ENCODE results near the gene SPEM3.

Gene SPEM3

DNA sequence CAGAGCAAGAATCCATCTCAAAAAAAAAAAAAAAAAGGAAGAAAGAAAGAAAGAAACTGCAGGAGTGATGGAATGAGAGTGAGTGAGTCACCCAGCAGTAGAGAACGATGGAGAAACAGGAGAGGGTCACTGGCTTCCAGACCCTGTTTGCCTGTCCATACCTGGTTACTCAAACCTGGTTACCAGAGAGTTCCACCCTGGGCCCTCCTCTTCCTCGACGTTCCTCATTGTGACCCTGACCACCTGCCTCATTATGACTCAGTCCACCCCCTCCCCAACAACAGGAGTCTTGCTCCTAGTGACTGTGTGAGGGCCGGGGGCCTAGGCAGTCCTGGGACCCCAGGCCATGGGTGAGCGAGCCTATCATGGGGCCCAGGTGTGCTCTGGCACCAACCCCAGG is at the start of gene SPEM3:
Gene SPEM3, plus strand, starts transcription at position 301 of the 400 bp plus-strand sequence. Its CDS starts 46 bp downstream, at position 347.
- no peak for DNase-seq (ENCODE audit: low read depth in 2 of 2, low spot score in 1 of 2)

DNA sequence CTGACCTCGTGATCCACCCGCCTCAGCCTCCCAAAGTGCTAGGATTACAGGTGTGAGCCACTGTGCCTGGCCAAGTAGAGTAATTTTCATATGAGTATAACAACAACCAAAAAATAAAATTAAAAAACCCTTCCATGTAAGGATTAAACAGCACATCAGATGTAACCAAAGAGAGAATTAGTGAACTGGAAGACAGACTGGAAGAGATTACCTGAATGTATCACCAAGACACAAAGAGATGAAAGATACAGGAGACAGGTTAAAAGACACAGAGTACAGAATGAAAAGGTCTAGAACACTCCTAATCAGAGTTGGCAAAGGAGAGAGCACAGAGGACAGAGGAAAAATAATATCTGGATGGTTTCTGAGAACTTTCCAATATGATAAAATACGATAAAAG is 49.5 kb upstream of the SPEM3 start:
- no peak for DNase-seq (ENCODE audit: low read depth in 2 of 2, low spot score in 1 of 2)

DNA sequence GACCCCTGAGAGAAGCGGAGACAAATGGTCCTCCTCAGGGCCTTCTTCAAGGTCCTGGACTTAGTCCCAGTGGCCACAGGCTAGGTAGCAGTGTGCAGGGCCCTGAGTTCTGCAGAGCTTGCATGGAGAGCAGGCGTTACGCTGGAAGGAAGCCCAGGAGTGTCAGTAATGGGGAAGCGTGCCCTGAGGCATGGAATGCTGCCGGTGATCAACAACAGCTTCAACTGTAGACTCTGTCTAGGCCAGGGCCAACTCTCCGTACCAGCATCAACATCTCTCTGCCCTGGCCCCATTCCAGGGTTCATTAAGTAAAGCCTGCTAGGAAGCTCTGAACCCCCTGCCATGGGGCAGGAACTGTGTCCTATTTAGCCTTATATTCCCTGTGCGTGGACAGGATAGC is 48.3 kb upstream of the SPEM3 start:
- no peak for DNase-seq (ENCODE audit: low read depth in 2 of 2, low spot score in 1 of 2)

DNA sequence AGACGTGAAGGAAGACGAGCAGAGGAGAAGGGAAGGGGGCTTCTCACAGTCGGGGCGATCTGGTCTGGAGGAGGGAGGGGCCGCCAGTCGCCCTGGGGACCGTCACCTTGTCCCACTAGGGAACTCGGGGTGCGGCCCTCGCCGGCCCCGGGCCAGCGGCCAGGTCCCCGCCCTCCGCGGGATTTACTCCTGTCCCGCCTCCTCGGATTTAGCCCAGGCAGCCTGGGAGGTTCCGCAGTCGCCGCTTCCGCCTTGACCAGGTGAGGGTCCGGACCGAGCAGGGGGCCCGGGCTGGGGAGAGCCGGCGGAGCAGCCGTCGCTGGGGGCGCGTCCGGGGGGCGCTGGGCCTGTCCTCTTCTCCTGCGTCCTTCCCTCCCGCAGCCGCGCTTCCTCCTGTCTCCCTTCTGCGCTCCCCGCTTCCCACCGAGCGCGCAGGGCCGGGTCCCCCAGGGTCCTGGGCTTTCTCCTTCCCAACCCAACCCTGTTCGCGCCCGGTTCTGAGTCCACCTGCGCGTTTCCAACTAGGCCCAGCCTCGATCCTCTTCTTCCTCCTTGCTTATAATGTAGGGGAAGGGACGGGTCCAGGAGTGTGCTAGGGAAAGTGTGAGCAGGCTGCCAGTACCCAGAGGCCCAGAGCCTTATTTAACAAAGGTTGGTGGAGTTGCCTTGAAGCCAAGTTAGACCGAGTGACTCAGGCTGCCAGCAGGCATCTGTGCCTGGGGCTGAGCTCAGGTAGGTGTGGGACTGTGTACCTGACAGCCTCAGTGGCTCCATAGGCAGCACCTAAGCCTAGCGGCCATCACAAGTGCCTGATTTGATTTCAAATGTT is 47.6 kb upstream of the SPEM3 start, which contains the start of gene TNK1:
Gene TNK1, plus strand, starts transcription at position 235 of the 829 bp plus-strand sequence. CDS start 1,838 bp downstream, outside the sequence.
- no peak for DNase-seq (ENCODE audit: low read depth in 2 of 2, low spot score in 1 of 2)

DNA sequence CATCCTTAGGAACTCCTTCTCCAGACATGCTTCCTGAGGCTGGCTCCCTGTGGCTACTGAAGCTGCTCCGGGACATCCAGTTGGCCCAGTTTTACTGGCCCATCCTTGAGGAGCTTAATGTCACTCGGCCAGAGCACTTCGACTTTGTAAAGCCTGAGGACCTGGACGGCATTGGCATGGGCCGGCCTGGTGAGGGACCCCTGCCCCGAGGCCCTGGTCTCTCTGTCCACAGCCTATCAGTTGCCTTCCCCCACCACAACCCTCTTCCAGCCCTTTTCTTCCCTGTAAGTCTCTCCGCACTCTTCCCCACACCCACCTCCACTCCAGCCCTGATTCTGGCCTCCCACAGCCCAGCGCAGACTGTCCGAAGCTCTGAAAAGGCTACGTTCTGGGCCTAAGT is 45.8 kb upstream of the SPEM3 start:
- no peak for DNase-seq (ENCODE audit: low read depth in 2 of 2, low spot score in 1 of 2)

DNA sequence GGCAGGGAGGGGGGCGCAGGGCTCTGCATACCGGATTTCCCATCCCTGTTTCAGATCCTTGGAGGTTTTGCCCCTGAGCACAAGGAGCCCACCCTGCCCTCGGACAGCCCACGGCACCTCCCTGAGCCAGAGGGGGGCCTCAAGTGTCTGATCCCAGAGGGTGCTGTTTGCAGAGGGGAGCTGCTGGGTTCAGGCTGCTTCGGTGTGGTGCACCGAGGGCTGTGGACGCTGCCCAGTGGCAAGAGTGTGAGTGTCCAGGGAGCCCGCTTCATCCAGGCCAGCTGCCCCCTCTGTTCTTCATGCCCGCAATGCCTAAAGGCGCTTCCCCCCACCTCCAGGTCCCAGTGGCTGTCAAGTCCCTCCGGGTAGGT is 45.3 kb upstream of the SPEM3 start:
- DNase-seq (ENCODE audit: low read depth in 2 of 2, low spot score in 1 of 2) = no peak

DNA sequence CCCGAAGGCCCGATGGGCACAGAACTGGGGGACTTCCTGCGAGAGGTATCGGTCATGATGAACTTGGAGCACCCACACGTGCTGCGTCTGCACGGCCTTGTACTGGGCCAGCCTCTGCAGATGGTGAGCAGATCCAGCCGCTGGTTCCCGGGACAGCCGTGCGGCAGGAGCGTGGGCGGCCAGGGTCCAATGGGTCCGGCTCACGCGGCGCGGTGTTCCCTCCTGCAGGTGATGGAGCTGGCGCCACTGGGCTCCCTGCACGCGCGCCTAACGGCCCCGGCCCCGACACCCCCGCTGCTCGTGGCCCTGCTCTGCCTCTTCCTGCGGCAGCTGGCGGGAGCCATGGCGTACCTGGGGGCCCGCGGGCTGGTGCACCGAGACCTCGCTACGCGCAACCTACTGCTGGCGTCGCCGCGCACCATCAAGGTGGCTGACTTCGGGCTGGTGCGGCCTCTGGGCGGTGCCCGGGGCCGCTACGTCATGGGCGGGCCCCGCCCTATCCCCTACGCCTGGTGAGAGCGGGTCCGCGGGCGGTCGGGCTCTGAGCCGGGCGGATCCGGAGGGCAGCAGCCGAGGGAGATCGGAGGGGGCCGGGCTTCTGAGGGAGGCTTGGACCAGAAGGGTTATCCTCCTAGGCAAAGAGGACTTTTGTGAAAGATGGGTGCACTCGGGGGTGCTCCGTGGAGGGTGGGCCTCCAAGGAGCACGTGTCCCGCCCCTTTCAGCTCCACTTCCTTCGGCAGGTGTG is 44.7 kb upstream of the SPEM3 start:
- DNase-seq (ENCODE audit: low read depth in 2 of 2, low spot score in 1 of 2) = peak in 1 of 2 donors; percentile 53

DNA sequence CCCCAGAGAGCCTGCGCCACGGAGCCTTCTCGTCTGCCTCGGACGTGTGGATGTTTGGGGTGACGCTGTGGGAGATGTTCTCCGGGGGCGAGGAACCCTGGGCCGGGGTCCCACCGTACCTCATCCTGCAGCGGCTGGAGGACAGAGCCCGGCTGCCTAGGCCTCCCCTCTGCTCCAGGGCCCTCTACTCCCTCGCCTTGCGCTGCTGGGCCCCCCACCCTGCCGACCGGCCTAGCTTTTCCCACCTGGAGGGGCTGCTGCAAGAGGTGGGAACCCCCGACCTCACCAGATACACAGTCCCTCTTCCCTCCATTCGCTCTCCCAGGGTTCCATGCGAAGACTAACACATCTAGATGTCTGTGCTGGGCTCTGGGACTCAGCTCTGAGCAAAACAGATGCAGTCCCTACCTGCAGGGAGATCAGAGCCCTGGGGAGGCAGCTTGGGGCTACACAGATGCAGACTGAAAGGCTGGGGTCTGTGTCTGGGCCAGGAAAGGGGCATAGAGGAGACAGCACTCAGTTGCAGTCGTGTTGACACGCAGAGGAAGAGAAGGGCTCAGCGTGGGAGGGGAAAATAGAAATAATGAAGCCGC is 44.1 kb upstream of the SPEM3 start:
- DNase-seq (ENCODE audit: low read depth in 2 of 2, low spot score in 1 of 2) = no peak

DNA sequence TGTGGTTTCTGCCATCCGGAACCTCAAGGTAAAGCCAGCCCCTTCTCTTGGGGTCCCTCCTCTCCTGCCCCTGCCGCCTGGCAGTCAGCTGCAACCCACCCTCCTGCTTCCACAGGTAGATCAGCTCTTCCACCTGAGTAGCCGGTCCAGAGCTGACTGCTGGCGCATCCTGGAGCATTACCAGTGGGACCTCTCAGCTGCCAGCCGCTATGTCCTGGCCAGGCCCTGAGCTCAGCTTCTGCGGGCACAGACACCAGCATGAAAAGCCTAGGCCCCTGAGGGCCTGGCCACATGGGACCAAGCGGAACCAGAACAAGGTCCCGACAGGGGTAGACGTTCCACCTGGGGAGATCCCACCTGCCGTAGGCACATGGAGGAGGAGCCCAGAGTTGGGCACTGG is 39.8 kb upstream of the SPEM3 start:
- no peak for DNase-seq (ENCODE audit: low read depth in 2 of 2, low spot score in 1 of 2)

DNA sequence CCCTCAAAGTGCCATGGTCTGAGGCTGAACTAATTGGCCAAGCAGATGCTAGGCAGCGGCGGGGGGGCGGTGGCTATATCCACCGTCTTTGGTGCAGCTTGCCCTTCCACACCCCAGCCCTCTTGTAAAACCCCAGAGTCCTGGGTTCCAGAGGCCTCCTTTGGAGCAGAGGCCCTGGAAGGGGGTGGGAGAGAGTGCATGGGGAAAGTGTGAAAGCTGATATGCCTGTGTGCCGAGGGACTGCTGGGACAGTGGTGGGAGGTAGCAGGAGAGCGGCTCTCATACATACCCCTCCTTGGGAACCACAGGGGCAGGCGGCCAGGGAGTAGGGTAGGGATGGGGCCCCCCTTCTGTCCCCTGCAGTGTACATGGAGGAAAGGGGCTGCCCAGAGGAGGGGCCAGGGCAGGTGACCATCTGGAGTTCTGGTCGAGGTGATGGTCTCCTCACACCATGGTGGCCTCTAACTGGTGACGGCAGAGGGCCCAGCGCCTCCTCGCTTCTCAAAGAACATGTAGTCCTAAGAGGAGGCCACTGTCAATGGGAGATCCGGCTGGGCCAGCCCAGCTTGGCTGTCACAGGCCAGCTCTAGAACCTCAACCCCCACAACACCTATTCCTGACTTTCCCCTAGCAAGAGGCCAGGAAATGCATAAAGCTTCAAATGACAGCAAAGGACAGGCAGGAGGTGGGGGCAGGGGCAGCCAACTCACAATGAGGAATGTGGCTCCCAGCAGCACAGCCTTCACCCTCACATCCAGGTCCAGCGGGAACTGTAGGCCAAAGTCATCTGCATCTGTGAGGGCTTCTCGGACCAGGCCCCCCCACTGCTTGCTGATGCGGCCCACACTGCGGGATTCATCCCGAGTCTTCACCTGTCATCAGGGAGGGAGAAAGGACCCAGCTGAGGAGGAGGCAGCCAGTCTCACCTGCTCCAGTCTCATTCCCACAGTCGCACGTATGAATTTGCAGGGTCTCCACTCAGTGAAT is 38.4 kb upstream of the SPEM3 start:
- DNase-seq (ENCODE audit: low read depth in 2 of 2, low spot score in 1 of 2) = no peak

DNA sequence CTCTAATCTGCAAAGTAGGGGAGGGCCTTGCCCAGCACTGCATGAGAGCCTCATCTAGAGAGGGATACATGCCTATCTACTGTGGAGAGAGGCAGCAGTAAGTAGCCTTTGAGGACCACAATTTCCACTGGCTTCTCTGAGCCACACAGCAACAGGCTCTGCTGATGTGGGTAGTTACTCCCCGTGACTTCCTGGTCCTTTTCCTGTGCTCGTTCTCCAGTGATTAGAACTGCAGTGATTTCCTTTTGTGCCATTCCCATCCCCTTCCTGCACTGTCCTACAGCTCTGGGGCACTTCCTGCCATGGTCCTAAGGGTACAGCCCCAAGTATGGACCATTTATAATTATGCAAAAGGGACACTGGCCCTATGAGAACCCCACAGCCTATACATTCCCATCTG is 37.4 kb upstream of the SPEM3 start:
- DNase-seq (ENCODE audit: low read depth in 2 of 2, low spot score in 1 of 2) = no peak

DNA sequence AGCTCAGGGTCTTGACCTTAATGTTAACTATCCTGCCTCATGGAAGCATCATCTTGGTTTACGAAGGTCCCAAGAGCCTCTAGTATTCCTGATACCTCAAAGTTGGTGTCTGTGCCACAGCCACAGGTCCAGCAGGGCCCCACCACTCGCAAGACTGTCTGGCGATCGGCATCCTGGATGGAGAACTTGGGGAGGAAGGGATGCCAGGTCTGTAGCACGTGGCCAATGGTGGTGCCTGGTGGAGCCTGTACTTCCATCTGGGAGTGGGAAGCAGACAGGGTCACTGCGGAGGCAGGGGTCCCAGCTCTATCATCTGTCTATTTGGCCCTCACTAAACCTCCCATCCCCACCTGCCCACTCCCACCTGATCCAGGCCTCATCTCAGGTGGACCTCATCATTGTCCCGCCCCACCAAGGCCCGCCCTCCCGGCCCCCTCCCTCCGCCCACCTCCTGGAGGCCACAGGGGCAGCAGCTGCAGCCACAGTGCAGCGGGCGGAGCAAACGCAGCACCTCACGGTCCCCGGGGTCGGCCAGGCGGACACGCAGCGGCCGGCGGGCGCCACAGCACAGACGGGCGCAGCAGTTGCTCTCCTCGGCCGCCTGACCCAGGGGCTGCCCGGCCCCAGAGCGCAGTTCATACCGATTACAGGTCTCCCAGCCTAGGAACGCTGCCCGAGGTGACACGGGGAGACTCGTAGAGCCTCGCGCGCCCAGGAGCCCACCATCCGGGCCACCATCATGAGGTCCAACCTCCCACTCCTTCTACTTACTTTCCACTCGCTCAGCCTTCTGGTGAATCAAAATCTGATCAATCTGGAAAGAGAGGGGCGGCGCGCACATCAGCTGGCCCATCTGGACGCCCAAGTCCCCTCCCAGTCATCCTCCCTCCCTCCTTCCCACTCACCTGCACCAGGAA is 35.7 kb upstream of the SPEM3 start:
- no peak for DNase-seq (ENCODE audit: low read depth in 2 of 2, low spot score in 1 of 2)

DNA sequence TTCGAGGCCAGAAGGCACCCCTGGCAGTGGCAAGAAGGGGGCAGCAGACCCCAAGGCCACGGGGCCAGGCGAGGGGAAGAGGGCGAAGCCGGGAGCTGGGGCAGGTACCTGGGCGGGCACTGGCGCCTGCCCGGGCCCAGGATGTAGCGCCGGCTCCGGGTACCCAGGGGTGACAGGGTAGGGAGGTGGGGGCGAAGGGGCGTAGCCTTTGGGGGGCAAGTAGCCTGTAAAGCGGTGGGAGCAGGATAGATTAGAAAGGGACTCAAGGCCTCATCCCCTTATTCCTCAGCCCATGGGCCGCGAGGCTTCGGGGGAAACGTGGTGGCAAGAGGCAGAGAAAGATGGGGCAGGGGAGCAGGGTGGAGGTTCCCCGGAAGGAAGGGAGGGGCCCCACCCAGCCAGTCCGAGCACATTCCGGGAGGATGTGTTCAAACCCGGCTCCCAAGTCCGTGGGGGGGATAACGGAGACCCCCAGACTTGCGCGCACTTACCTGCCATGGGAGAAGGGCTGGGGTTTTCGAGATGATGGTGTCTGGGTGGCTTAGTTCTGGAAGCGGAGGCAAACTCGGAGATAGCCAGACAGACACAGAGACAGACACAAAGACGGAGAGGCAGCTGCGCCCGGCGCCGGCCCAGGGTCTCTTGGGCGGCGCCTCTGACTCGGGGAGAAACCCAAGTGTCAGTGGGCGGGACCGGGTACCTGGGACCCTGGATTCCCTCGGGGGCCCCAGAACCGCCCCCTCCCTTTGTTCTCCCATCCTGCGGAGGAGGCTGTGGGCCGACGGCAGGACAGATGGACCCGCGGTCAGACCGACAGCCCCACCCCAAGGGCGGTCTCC is 34.8 kb upstream of the SPEM3 start:
- peak; percentile 36 to 42 for DNase-seq (ENCODE audit: low read depth in 2 of 2, low spot score in 1 of 2)

DNA sequence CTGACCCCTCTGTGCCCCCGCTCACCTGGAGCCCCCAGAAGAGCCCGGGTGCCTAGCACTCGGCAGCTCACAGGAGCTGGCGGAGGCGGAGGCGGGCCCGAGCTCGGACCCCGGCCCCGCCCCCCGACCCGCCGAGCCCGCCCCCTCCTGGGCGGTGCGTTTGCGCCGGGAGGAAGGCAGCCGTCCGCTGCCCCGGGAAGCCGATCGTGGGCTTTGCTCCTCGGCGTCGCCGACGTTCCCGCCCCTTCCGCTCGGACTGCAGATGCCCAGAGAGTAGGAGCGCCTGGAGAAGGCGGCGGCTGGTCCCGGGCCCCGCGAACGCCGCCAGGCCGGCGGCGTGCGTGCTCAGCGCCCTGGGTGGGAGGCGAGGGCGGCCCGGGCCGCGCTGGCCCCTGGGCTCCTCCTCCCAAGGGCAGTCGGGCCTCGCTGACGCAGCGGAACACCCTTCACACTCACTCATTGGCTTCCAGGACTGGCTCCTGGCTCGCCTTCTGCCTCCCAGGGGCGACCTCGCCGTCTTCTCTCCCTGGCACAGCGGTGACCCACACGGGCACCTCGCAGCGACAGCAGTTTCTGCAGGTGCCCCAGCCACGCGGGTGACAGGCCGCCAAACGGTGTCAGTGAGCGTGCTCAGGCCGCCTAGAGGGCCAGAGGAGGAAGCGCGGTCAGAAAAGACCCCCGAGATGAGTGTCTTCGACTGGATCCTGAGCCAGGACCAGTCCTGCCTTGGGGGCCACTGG is 34.0 kb upstream of the SPEM3 start, which contains the start of gene PLSCR3:
Gene PLSCR3, minus strand, starts transcription at position 74 of the 740 bp plus-strand sequence. CDS start 415 bp downstream, outside the sequence.
- peak; percentile 60 to 65 for DNase-seq (ENCODE audit: low read depth in 2 of 2, low spot score in 1 of 2)

DNA sequence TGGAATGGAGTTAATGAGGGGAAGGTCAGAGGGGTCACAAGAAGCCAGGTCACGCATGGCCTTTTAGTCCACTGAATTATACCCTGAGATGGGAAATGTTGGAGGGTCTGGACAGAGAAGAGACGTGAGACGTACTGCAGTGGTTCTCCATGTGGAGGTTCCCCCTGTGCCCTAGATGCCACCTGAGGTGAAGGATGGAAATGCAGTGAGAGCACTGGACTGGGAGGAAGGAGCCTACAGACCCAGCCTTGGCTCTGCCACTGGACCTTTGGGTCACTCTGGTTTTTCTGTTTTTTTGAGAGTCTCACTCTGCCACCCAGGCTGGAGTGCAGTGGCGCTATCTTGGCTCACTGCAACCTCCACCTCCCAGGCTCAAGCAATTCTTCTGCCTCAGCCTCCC is 32.5 kb upstream of the SPEM3 start:
- no peak for DNase-seq (ENCODE audit: low read depth in 2 of 2, low spot score in 1 of 2)

DNA sequence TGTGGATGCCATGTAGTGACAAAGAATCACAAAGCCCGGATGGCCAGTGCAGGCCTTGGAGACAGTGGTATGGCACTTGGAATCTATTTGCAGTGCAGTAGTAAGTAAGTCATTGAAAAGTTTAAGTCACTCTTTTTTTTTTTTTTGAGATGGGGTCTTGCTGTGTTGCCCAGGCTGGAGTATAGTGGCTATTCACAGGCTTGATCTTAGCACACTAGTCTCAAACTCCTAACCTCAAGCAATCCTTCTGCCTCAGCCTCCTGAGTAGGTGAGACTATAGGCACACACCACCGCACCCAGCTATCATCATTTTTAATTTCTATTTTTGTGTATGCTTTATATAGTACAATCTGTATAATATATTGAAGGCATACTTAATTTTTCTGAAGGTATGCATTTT is 30.0 kb upstream of the SPEM3 start:
- DNase-seq (ENCODE audit: low read depth in 2 of 2, low spot score in 1 of 2) = no peak

DNA sequence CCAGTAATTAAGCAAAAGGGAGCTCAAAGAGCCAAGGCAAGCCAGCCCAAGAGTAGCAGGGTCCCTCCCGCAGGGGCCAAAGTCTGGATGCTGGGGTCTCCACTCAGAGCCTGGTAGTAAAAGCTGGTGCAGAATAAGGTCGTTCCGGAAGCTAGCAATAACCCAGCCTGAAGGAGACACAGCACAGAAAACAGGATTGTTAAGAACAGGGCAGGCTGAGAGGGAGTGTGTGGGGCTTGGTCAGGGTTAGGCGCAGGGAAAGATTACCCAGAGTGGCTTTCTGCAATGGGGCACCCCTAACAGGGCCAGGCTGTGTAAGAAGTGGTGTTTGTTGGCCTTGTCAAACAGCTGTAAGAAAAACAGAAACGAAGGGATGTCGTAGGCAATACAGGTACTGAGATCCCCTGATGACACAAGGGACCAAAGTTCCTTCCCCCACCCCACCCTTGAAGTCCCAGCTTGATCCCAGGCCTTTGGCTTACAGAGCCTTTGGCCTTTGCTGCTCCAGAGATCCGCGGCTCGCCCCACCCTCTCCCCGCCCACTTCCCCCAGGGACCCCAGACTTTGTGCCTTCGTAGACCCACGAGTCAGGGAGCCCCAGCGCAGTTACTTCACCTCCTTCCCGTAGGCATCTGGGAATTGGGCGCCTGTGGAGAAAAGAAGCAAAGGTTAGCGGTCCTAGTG is 25.5 kb upstream of the SPEM3 start:
- no peak for DNase-seq (ENCODE audit: low read depth in 2 of 2, low spot score in 1 of 2)

DNA sequence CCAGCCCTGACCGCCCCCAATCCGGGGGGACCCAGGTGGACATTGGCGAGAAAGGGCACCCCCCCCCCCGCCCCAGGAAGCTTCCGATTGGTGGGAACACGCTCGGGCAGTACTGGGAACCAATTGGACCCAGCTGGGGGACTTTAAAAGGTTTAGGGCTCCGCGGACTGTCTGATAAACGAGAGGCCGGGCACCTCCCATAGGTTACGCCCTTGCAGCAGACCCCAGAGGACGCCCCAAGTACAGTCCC is 25.0 kb upstream of the SPEM3 start:
- no peak for DNase-seq (ENCODE audit: low read depth in 2 of 2, low spot score in 1 of 2)

Measured in stimulated activated CD8-positive, alpha-beta memory T cell treated with anti-CD3 and anti-CD28 coated beads, Interleukin-4, amount 100 ng/mL, for 1 hour (primary cell).